NCI-H1417 treated with DMSO at 0.1 percent for 48 hours (cell line): ENCODE data around the gene GLMN.

ENCODE experiments used
- DNase-seq: peaks from one replicate; lab custom pipeline; 2025; lab: John Stamatoyannopoulos, UW

The GLMN gene, protein sequence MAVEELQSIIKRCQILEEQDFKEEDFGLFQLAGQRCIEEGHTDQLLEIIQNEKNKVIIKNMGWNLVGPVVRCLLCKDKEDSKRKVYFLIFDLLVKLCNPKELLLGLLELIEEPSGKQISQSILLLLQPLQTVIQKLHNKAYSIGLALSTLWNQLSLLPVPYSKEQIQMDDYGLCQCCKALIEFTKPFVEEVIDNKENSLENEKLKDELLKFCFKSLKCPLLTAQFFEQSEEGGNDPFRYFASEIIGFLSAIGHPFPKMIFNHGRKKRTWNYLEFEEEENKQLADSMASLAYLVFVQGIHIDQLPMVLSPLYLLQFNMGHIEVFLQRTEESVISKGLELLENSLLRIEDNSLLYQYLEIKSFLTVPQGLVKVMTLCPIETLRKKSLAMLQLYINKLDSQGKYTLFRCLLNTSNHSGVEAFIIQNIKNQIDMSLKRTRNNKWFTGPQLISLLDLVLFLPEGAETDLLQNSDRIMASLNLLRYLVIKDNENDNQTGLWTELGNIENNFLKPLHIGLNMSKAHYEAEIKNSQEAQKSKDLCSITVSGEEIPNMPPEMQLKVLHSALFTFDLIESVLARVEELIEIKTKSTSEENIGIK

DNA sequence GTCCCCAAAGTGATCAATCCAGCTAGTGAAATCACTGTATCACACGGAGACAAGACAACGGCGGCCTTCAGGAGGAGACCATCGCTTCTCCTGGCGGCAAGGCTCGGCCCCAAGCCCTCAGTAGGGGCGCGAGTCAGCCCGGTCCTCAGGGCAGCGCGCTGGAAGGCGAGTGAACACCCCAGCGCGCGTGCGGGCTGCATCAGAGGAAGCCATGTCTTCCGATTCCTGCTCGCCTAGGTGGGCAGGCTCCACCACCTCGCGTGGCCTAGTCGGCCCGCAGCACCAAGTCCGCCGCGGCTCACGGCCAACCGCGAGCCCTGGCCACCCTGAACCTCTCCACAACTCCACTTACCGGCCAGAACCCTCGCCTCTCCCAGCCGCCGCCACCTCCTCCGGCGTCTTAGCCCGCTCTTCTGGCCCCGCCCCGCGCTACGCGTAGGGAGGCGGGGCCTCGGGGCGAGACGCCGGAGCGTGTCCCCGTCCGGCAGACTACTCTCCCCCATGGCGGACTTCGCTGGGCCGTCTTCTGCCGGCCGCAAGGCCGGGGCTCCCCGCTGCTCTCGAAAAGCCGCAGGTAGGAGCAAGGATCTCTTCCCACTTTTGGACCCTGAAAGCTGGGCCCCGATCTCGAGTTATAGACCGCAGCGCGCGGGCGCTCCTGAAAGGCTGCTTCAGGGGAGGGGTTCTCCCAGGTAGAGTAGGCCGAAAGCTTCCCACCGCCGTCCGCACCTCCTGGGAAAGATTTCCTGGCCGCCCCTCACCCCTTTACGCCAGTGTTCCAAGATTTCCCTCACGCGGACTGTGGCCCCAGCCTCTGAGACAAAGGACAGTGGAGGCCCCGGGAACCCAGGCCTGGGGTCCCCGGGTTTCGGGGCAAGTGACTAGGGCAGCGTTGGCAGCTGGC is at the start of gene GLMN, which contains the start of gene RPAP2:
GLMN (minus strand) TSS at position 415 of the 904 bp plus-strand sequence. CDS start 988 bp downstream, outside the sequence.
RPAP2 (plus strand) TSS at position 487 of the 904 bp plus-strand sequence; CDS start at position 502, 15 bp downstream.
- DNase-seq: peak; percentile 78

DNA sequence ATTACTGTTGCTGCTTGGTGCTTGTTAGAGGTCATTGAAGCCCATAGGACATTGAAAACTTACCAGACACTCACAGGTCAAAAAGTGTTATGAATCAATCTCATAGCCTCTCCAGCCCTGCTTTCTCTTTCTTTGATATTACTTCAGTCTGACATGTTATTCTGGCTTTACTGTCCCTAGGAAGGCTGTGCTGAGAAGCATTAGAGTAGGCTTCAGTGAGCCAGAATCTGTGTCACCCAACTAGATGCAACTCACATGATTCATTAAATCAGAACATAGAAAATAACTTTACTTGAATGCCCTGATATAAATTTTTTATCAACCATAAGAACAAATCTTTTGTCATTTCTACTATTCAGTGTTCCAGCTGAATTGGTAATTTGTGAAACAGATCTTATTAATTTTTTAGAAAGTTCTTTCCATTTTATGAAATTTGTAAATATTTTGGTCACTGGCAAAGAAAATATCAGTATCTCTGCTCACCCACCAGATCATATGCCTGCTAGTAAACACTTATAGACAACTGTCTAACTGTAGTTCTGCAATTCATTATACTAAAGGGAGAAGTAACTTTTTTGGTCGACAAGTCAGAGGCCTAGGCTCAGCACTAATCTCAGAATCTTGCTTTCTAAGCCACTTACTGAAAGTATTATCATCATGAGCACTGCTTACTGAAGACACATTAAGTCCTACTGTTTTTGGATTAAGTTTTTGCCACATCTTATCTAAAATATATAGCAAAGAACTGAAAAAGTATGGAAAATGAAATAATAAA is 48.3 kb upstream of the GLMN start:
- DNase-seq: no peak

DNA sequence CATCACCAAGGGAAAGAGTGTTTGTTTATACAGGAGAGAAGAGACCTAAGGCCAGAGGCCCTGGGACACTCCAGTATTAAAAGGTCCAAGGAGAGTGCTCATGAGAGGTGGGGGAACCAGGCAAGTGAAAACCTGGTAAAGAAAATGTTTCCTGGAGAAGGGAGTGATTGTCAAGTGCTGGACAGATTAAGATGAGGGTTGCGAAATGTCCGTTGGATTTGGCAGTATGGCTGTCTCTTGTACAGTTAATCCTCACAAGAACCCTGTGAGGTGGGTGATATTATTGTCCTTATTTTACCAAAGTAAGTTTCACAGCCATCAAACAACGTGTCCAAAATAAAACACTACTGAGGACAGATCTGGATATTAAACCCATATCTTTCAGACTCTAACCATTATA is 44.3 kb upstream of the GLMN start:
- DNase-seq: no peak

DNA sequence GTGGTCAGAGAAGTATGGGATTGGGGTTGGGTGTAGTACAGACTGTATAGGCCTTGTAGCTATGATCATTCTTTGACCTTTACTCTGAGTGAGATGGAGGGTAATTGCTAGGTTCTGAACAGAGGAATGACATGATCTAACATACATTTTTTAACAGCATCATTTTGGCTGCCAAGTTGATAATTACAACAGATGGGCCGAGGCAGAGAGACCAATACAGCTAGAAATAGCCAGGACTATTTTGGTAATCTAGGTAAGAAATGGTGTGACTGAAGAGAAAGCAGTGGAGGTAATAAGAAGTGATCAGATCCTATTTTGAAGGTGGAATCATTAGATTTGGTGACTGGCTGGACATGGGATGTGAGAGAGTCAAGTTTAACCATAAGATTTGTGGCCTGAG is 43.6 kb upstream of the GLMN start:
- no peak for DNase-seq

DNA sequence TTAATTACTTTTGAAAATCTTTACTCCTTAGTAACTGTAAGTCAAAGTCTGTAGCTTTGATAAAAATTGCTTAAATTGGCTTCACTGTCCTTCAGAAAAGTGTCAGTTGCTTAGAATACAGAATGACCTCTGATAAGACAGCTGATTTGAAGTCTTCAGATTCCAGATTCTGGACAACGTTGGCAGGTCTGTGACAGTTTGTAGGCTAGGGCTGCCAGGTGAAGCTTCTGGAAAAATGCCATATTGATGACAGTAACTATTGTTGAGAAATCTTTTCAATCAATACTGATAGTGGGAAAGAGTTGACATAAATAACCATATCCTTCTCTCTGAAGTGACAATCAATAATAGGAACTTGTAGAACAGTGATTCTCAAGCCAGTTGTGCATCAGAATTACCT is 41.4 kb upstream of the GLMN start:
- DNase-seq: no peak

DNA sequence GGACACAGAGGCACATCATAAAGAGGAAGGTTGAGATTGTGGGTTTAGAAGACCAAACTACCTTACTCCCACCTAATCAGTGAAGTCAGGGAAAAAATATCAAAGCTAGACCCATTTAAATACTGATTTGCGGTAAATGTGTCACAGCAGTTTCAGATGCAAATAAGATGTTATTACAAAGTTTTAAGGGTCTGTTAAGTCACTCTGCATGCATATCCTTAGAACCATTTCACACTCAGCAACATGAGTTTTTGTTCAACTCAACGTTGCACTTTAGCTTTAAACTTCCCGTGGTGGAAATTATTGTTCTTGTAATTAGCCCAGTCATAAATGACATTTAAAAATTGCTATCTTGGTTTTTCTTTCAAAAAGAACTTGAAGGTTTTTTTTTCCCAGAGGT is 34.9 kb upstream of the GLMN start:
- no peak for DNase-seq

DNA sequence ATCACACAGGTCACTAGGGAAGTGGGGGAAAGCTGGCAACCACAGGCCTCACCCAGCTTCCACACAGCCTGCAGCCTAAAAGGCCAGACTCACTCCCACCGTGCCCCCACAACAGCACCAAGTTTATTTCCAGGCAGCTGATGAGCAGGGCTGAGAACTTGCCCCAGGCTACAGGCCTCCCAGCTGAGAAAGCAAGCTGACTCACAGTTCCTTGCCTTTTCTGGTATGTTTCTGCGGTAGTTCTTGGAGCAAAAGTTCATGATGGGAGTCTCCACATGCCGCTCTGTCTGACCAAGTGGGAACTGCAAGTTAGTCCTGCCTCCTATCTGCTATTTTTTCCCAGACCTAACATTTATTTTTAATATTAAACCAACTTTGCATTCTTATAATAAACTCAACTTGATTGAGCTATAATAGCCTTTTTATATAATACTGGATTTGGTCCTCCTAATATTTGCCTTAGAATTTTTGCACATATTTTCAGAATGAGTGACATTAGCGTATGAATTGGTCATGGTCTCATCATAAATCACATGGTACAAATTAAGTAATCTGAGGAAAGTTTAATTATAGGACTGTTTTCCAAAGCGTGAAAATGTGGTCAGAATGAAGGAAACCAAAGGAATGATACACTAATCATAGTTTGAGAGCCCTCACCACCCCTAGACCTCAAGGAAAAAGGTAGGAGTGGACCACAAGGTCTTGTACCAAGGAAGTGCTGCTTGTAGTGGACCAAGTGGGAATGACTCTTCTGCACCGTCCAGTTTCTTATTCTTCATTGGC is 30.8 kb upstream of the GLMN start:
- DNase-seq: no peak

DNA sequence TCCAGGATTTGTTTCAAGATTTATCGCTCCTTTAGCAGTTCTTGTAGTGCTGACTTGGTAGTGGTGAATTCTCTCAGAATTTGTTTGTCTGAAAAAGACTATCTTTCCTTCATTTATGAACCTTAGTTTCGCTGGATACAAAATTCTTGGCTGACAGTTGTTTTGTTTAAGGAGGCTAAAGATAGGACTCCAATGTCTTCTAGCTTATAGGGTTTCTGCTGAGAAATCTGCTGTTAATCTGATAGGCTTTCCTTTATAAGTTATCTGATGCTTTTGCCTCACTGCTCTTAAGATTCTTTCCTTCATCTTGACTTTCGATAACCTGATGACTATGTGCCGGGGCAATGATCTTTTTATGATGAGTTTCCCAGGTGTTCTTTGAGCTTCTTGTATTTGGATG is 29.0 kb upstream of the GLMN start:
- DNase-seq: no peak

DNA sequence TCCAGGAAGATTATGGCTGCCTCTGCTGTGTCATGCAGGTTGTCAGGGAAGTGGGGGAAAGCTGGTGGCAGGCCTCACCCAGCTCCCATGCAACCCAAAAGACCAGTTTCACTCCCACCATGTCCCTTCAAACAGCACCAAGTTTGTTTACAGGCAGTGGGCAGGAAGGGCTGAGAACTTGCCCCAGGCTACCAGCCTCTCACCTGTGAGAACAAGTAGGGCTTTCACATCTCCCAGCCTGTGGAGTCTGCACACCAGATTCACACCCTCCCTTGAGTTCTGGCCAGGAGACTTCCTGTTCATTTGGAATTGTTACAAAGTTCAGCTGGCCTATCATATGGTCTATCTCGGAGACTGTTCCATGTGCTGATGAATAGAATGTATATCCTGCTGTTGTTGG is 27.9 kb upstream of the GLMN start:
- DNase-seq: no peak

DNA sequence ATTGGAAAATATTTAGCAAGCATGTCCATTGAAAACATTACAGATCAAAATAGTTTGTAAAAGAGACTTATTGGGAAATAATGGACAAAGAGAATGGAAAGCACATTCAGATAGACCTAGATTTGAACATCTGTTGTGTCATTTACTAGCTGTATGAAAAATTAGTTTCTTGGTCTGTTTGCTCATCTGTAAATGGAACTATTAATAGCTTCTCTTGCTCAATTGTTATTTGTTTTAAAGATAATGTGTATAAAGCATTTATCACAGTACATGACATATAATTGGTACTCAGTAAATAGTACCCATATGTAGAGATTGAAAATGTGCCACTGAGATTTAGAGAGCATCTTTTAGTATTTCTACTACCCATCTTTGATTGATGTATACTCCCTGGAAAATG is 26.0 kb upstream of the GLMN start:
- no peak for DNase-seq

DNA sequence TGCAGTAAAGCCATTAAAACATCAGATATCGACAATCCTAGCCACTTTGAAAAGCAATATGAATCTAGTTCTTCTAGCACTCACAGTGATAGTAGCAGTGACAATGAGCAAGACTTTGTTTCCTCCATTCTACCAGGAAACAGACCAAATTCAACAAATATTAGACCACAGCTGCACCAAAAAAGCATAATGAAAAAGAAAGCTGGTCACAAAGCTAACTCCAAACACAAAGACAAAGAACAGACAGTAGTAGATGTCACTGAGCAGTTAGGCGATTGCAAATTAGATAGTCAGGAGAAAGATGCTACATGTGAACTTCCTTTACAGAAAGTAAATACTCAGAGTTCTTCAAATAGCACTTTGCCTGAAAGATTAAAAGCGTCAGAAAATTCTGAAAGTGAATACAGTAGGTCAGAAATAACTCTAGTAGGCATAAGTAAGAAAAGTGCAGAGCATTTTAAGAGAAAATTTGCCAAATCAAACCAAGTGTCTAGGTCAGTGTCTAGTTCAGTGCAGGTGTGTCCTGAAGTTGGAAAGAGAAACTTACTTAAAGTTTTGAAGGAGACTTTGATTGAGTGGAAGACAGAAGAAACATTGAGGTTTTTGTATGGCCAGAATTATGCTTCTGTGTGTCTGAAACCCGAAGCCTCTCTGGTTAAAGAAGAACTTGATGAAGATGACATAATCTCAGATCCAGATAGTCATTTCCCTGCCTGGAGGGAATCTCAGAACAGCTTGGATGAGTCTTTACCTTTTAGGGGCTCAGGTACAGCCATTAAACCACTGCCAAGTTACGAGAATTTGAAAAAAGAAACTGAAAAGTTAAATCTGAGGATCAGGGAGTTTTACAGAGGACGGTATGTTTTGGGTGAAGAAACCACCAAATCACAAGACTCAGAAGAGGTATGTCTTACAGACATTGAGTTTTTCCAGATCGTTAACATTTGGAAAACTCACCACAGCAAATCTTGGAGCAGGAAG is 25.0 kb upstream of the GLMN start:
- DNase-seq: no peak

DNA sequence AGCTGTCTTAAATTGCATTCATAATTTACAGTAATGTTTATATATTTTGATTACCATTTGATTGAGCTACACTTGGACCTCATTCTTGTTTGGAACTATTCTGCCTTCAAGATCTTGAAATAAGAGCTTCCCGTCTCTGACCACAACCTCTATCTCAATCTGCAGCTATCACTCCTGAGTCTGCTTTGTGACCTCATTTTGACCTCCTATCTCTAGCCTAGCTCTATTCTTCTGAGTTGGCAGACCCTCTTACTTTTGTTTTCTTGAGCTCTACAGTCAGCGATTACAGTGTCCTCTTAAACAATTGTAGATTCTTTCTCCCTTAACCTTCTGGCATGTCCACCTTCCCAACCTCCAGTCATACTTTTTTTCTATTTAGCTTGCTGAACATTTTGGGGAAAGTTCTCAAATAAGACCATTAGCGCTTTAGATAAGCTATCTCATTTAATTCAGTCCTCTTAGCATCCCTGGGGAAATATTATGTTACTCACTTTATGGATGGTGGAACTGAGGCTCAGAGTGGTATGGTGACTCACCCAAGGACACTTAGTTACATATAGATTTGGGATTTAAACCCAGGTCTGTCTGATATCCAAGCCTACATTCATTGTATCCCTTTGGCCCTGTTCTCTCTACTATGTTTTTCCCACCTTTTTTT is 19.2 kb upstream of the GLMN start:
- DNase-seq: no peak

DNA sequence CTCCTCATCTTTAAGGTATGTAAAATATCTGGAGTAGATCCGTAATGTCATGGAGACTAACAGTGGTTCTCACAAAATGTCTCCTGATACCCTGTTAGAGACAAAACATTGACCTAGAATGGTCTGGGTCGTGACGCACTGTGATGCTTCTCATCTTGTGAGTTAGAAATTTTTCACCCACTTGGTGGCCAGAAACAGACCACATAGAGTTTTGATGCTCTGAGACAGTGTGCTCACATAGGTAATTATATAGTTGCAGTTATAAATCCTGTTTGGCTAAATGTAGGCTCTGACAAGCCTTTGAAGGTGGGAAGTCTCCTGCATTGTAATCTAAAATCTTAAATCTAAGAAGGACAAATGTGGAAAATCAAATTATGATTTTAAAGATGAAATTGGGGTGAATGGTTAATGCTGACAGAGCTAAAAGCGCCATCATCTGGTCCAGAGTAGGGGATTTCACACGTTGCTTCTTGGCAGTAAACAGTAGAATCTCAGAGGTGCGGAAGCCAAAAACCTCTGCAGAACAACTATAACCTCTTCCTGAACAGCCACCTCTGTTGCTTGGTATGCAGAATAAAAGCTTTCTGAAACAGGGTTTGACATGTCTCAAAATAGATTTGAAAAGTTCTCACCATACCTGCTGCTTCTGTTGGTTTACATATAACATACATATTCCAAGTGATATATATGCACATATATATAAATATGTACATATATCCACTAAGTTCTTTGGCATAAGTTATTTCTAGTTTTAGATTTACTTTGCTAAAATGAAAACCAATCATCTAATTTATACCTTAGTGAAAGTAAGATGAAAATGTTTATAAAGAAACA is 17.2 kb upstream of the GLMN start:
- no peak for DNase-seq

DNA sequence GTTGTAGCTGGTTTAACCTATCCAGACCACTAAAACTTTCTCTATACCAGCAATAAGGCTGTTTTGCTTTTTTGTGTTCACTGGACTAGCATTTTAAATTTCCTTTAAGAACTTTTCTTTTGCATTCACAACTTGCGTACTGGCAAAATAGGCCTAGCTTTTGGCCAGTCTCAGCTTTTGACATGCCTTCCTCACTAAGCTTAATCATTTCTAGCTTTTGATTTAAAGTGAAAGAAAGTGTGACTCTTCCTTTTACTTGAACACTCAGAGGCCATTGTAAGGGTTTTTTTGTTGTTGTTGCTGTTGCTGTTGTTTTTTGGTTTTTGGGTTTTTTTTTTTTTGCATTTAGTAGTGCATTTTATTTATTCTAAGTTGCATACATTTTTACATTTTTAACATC is 15.2 kb upstream of the GLMN start:
- no peak for DNase-seq

DNA sequence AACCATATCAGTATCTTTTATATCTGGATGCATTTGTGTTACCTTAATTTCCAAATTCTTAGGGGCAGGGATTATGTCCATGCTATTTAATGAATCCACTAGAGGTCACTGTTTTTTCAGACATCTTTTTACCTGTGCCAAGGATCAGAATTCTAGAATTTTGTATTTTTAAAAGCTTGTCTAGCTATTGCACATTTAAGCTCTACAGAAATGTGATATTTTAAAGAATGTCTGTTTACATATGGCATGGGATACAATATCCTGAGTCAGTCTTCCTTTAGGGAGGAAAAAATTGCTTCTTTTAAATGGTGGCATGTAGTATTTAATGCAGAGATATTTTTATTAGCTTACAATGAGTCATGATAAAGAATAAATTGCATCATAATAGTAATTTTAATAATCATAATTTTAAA is 11.4 kb upstream of the GLMN start:
- DNase-seq: no peak

DNA sequence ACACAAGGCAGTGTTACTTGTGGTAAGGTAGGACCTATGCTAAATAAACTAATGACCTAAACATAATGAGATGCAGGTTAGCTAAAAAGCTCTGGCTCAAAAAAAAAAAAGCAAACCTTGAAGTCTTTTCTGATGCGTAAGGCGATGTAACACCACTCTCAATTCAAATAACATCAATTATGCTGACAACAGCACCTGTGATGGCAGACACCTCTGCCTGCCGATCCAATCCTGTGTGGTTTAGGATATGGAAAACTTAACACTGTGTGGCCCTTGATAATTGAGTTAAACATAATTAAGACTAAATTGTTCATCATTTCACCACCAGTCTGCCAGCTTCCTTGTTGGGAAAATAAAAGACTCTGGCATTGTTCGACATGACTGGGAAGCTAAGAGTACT is 9.2 kb upstream of the GLMN start:
- DNase-seq: no peak

DNA sequence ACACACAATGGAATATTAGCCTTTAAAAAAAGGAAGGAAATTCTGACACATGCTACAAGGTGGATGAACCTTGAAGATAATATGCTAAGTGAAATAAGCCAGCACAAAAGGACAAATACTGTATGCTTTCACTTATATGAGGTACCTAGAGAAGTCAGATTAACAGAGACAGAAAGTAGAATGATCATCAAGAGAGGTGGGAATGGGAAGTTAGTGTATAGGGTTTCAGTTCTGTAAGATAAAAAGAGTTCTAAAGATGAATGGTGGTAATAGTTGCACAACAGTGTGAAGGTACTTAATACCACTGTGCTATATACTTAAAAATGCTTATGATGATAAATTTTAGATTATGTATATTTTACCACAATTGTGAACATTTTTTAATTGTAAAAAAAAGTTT is 7.2 kb upstream of the GLMN start:
- DNase-seq: no peak

DNA sequence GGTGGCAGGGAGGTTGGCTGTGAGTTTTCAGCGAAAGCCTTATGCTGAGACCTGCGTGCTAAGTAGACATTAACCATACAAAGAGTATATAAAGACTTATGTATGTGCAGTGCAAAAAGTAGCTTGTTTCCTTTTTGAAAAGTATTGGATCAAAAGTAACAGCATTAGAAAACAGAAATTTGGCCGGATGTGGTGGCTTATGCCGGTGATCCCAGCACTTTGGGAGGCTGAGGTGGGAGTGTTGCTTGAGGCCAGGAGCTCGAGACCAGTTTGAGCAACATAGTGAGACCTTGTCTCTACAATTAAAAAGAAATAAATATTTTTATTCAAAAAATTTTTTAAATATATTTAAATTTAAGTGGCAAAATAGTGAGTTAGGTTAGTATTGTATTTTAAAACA is 2.2 kb upstream of the GLMN start:
- no peak for DNase-seq
